Measurements from ENCODE around the gene EID1. TPM values are rescaled to one million over a fixed set of nuclear protein-coding genes. Genes with fewer than 3 reads are reported as not detected.
A peak's percentile ranks its signal among the peaks of the same experiment; 100 is the strongest.

EID1 gene
- total and polyA plus RNA-seq, 9 of the 15 experiments (the other 6 are each of a cell fraction or from before 2014, with no cell fraction given): 46.5 to 211 (median 143) TPM

- 0 out of 2 replicates have a peak, but pooled peaks have one; percentile 58 for TF ChIP-seq ZNF263 (CRISPR knock-in tag; IDR thresholded peaks at IDR 0.05; ENCODE audit: borderline replicate concordance)
- TF ChIP-seq ZBTB5 (IDR thresholded peaks at IDR 0.05): no peak
- TF ChIP-seq ZNF830 (CRISPR knock-in tag; IDR thresholded peaks at IDR 0.05): no peak
- TF ChIP-seq, protein P1, sequence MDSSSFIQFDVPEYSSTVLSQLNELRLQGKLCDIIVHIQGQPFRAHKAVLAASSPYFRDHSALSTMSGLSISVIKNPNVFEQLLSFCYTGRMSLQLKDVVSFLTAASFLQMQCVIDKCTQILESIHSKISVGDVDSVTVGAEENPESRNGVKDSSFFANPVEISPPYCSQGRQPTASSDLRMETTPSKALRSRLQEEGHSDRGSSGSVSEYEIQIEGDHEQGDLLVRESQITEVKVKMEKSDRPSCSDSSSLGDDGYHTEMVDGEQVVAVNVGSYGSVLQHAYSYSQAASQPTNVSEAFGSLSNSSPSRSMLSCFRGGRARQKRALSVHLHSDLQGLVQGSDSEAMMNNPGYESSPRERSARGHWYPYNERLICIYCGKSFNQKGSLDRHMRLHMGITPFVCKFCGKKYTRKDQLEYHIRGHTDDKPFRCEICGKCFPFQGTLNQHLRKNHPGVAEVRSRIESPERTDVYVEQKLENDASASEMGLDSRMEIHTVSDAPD (CRISPR knock-in tag; IDR thresholded peaks at IDR 0.05): no peak
- TF ChIP-seq TRIM28 (IDR thresholded peaks at IDR 0.05): no peak; the same call in none of the 2 replicates
- TF ChIP-seq, protein P2, sequence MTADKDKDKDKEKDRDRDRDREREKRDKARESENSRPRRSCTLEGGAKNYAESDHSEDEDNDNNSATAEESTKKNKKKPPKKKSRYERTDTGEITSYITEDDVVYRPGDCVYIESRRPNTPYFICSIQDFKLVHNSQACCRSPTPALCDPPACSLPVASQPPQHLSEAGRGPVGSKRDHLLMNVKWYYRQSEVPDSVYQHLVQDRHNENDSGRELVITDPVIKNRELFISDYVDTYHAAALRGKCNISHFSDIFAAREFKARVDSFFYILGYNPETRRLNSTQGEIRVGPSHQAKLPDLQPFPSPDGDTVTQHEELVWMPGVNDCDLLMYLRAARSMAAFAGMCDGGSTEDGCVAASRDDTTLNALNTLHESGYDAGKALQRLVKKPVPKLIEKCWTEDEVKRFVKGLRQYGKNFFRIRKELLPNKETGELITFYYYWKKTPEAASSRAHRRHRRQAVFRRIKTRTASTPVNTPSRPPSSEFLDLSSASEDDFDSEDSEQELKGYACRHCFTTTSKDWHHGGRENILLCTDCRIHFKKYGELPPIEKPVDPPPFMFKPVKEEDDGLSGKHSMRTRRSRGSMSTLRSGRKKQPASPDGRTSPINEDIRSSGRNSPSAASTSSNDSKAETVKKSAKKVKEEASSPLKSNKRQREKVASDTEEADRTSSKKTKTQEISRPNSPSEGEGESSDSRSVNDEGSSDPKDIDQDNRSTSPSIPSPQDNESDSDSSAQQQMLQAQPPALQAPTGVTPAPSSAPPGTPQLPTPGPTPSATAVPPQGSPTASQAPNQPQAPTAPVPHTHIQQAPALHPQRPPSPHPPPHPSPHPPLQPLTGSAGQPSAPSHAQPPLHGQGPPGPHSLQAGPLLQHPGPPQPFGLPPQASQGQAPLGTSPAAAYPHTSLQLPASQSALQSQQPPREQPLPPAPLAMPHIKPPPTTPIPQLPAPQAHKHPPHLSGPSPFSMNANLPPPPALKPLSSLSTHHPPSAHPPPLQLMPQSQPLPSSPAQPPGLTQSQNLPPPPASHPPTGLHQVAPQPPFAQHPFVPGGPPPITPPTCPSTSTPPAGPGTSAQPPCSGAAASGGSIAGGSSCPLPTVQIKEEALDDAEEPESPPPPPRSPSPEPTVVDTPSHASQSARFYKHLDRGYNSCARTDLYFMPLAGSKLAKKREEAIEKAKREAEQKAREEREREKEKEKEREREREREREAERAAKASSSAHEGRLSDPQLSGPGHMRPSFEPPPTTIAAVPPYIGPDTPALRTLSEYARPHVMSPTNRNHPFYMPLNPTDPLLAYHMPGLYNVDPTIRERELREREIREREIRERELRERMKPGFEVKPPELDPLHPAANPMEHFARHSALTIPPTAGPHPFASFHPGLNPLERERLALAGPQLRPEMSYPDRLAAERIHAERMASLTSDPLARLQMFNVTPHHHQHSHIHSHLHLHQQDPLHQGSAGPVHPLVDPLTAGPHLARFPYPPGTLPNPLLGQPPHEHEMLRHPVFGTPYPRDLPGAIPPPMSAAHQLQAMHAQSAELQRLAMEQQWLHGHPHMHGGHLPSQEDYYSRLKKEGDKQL (CRISPR knock-in tag; IDR thresholded peaks at IDR 0.05; ENCODE audit: borderline replicate concordance): no peak
- no peak for TF ChIP-seq ZNF217 (CRISPR knock-in tag; IDR thresholded peaks at IDR 0.05)
- TF ChIP-seq RAD21 (CRISPR knock-in tag; conservative IDR thresholded peaks at IDR 0.05 in 1 of 2, IDR thresholded peaks at IDR 0.05 in 1 of 2): no peak; a peak in 1 of 4 replicates
- 0 out of 2 replicates have a peak, but pooled peaks have one; percentile 20 for TF ChIP-seq SMAD4 (CRISPR knock-in tag; conservative IDR thresholded peaks at IDR 0.05)
- no peak for TF ChIP-seq RAD51 (IDR thresholded peaks at IDR 0.05; ENCODE audit: borderline replicate concordance, low read depth)
- 0 out of 2 replicates have a peak, but pooled peaks have one; percentile 39 for TF ChIP-seq ETV5 (CRISPR knock-in tag; IDR thresholded peaks at IDR 0.05; ENCODE audit: low read depth)
- TF ChIP-seq BRF1 (IDR thresholded peaks at IDR 0.05; ENCODE audit: borderline replicate concordance, extremely low read depth, insufficient read length): no peak
- no peak for TF ChIP-seq KLF16 (IDR thresholded peaks at IDR 0.05)
- TF ChIP-seq ZNF778 (CRISPR knock-in tag; IDR thresholded peaks at IDR 0.05): no peak
- no peak for TF ChIP-seq ZNF197 (CRISPR knock-in tag; IDR thresholded peaks at IDR 0.05; ENCODE audit: low read depth)
- no peak for TF ChIP-seq NR2F6 (CRISPR knock-in tag; IDR thresholded peaks at IDR 0.05)
- no peak for TF ChIP-seq TAF15 (IDR thresholded peaks at IDR 0.05; ENCODE audit: low read depth, low read length)
- no peak for TF ChIP-seq ZNF444 (CRISPR knock-in tag; IDR thresholded peaks at IDR 0.05)
- no peak for TF ChIP-seq ZNF696 (CRISPR knock-in tag; conservative IDR thresholded peaks at IDR 0.05)
These were observed at the start of gene EID1 (continued) for GRCh38 chr15:48877630-48878595.
